ENCODE results near the gene PCDHGC4. TPM values are rescaled to one million over a fixed set of nuclear protein-coding genes. Genes with fewer than 3 reads are reported as not detected.
A peak's percentile ranks its signal among the peaks of the same experiment; 100 is the strongest.

The PCDHGC4 gene
- total RNA-seq, 4 donors from 2014 or later, result 2.9 to 8.0 (median 6.7) TPM

DNA sequence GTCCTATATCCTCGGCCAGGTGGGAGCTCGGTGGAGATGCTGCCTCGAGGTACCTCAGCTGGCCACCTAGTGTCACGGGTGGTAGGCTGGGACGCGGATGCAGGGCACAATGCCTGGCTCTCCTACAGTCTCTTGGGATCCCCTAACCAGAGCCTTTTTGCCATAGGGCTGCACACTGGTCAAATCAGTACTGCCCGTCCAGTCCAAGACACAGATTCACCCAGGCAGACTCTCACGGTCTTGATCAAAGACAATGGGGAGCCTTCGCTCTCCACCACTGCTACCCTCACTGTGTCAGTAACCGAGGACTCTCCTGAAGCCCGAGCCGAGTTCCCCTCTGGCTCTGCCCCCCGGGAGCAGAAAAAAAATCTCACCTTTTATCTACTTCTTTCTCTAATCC lies 7.0 kb upstream of the PCDHGC4 start:
- no peaks in the 10 kb centered on the region for H3K9me3 ChIP-seq
- H3K4me1 ChIP-seq, result peaks cover 15 to 24% of the 10 kb centered on the region in 2 donors
- no peaks in the 10 kb centered on the region for H3K36me3 ChIP-seq
- DNase-seq, result no peak
- TF ChIP-seq, protein P1, sequence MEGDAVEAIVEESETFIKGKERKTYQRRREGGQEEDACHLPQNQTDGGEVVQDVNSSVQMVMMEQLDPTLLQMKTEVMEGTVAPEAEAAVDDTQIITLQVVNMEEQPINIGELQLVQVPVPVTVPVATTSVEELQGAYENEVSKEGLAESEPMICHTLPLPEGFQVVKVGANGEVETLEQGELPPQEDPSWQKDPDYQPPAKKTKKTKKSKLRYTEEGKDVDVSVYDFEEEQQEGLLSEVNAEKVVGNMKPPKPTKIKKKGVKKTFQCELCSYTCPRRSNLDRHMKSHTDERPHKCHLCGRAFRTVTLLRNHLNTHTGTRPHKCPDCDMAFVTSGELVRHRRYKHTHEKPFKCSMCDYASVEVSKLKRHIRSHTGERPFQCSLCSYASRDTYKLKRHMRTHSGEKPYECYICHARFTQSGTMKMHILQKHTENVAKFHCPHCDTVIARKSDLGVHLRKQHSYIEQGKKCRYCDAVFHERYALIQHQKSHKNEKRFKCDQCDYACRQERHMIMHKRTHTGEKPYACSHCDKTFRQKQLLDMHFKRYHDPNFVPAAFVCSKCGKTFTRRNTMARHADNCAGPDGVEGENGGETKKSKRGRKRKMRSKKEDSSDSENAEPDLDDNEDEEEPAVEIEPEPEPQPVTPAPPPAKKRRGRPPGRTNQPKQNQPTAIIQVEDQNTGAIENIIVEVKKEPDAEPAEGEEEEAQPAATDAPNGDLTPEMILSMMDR (IDR thresholded peaks at IDR 0.05), result no peak
- TF ChIP-seq POLR2A (IDR thresholded peaks at IDR 0.05), result no peak
- H3K27ac ChIP-seq, result peak overlapping the region; percentile 90 to 92
- H3K27me3 ChIP-seq, result no peaks in the 10 kb centered on the region
- intact Hi-C loops (cut with DNase I; ENCODE audit: low total_unique reads), result loop anchor here (10.0 kb wide), 1 partner anchor 47 kb away; no protein-coding TSS in a partner anchor
- peak overlapping the region; percentile 54 to 55 for H3K4me3 ChIP-seq

DNA sequence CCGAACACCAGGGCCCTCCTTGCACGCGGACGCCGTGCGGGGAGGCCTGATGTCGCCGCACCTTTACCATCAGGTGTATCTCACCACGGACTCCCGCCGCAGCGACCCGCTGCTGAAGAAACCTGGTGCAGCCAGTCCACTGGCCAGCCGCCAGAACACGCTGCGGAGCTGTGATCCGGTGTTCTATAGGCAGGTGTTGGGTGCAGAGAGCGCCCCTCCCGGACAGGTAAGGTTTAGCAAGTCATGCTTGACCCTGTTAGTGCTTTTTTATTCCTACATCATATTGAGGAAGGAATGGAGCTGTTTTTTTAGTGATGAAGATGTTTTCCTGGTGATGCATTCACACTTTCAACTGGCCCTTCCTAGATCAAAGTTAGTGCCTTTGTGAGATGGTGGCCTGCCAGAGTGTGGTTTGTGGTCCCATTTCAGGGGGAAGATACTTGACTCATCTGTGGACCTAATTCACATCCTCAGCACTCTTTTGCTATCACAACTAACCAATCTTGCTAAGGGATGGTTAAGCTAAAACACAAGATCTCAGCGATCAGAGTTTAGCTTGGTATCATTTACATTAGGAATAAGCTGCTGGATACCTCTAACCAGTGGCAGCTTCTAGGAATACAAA lies 6.4 kb upstream of the PCDHGC4 start:
- peak overlapping the region in 1 of 2 donors; percentile 92 for H3K27ac ChIP-seq
- peak in 1 of 2 donors; percentile 41 for DNase-seq
- TF ChIP-seq, protein P1 (IDR thresholded peaks at IDR 0.05), result no peak
- no peak for TF ChIP-seq POLR2A (IDR thresholded peaks at IDR 0.05)
- H3K36me3 ChIP-seq, result no peaks in the 10 kb centered on the region
- peak overlapping the region; percentile 54 to 55 for H3K4me3 ChIP-seq
- H3K4me1 ChIP-seq, result peaks cover 15 to 24% of the 10 kb centered on the region in 2 donors
- no peaks in the 10 kb centered on the region for H3K27me3 ChIP-seq
- H3K9me3 ChIP-seq, result no peaks in the 10 kb centered on the region
- intact Hi-C loops (cut with DNase I; ENCODE audit: low total_unique reads), result loop anchor here (10.0 kb wide), 1 partner anchor 46 kb away; no protein-coding TSS in a partner anchor

DNA sequence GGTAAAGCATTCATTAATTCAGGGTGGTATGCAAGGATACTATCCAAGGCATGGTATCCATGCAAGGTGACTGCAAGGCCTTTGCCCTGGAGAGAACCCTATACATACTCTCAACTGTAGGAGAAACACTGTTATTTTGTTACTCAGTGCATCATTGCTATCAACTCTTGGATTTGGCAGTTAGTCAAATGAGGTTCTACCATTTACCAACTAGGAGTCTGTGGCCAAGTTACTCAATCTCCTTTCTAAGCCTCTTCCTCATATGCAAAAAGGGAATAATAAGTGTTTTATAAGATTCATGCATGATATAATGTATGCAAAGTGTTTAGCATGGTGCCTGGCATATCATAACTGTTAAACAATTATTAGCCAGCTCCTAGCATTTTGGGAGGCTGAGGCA lies 5.1 kb upstream of the PCDHGC4 start:
- Histone ChIP-seq H3K4me3 (peak overlapping the region in 1 of 2 donors; percentile 10), H3K27me3 (no peaks in the 10 kb centered on the region), H3K27ac (no peak overlapping the region), H3K4me1 (peaks cover 15 to 24% of the 10 kb centered on the region in 2 donors), H3K36me3 (no peaks in the 10 kb centered on the region), H3K9me3 (no peaks in the 10 kb centered on the region)
- TF ChIP-seq POLR2A (IDR thresholded peaks at IDR 0.05), result no peak
- TF ChIP-seq, protein P1 (IDR thresholded peaks at IDR 0.05), result no peak
- DNase-seq, result no peak
- intact Hi-C loops (cut with DNase I; ENCODE audit: low total_unique reads), result loop anchor here (10.0 kb wide), 1 partner anchor 45 kb away; no protein-coding TSS in a partner anchor

DNA sequence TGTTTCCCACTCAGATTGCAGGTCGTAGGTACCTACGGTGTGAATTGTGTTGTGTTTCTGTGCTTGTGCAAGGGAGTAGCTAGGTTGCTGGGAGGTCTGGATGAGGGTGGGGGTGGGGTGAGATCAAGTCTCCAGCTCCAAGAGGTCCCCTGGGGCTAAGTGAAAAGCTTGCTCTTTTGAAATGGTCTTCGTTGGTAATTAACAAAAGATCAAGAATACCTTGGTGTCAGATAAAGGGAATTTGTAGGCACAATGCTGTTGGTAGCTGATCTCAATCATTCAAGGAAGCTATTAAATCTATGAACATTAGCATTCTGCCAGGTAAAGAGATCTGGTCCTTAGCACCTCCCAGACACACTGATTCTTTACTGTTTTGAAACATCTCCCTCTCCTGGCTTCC lies 928 bp upstream of the PCDHGC4 start:
- H3K4me3 ChIP-seq, result no peak overlapping the region
- no peaks in the 10 kb centered on the region for H3K36me3 ChIP-seq
- TF ChIP-seq, protein P1 (IDR thresholded peaks at IDR 0.05), result no peak
- TF ChIP-seq POLR2A (IDR thresholded peaks at IDR 0.05), result no peak
- intact Hi-C loops (cut with DNase I; ENCODE audit: low total_unique reads), result no loop called here
- H3K4me1 ChIP-seq, result peaks cover 11 to 12% of the 10 kb centered on the region in 2 donors
- H3K9me3 ChIP-seq, result no peaks in the 10 kb centered on the region
- no peaks in the 10 kb centered on the region for H3K27me3 ChIP-seq
- DNase-seq, result no peak
- peak overlapping the region in 1 of 2 donors; percentile 2 for H3K27ac ChIP-seq

DNA sequence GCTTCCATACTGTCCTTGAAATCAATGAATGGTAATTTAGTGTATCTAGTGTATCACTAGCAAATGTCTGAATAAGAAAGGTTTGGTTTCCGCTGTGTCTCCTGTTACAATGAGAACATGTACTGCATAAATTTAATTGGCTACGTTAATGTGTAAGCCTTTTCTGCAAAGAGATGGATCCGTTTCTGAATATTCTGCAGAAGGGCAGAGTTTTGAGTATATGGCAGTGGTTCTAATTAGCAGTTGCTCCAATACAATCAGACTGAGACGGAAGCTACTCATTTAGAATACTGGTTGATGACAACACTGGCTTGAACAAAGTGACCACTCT lies 555 bp upstream of the PCDHGC4 start:
- Histone ChIP-seq H3K36me3 (no peaks in the 10 kb centered on the region), H3K4me1 (peaks cover 8 to 9% of the 10 kb centered on the region in 2 donors), H3K27me3 (no peaks in the 10 kb centered on the region), H3K9me3 (no peaks in the 10 kb centered on the region), H3K4me3 (peak overlapping the region; percentile 14 to 36), H3K27ac (peak overlapping the region in 1 of 2 donors; percentile 2)
- no peak for DNase-seq
- TF ChIP-seq POLR2A (IDR thresholded peaks at IDR 0.05), result no peak
- TF ChIP-seq, protein P1 (IDR thresholded peaks at IDR 0.05), result no peak
- intact Hi-C loops (cut with DNase I; ENCODE audit: low total_unique reads), result no loop called here

Measured in uterus (tissue), 4 donors.